ENCODE data around the gene RAPGEF4.

RAPGEF4 gene

DNA sequence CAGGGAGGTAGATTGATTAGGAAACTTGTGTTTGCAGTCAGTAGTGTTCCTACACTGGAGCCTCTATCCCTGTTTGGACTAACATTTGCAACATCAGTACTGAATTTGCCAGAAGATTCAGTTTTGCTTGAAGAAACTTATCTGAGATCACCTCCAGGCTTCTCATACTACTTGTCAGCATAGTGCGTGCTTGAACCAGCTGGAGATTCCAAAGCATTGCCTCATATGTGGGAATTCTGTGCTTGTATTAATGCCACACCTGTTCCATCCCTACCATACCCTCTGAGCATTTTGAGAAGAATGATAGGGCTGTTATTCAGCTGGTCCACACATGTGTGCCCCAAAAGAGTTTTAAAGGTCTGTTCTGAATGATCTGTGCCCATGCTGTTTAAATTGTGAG is 148.7 kb downstream of the RAPGEF4 start:
- H3K79me2 ChIP-seq (ENCODE audit: control insufficient read depth, insufficient read depth, low read length, unreplicated experiment): no peaks in the 10 kb centered on the region
- no peak overlapping the region for H3K4me3 ChIP-seq (ENCODE audit: low read depth, low read length)
- H3K27me3 ChIP-seq (ENCODE audit: insufficient read depth, low read length): peaks cover 55% of the 10 kb centered on the region
- H3K27ac ChIP-seq (ENCODE audit: low read depth, low read length): no peak overlapping the region
- no peaks in the 10 kb centered on the region for H3K36me3 ChIP-seq (ENCODE audit: insufficient read depth, low read length)
- no peaks in the 10 kb centered on the region for H3K4me1 ChIP-seq (ENCODE audit: control insufficient read depth, insufficient read depth, low read length, unreplicated experiment)
- no peak overlapping the region for H2AFZ ChIP-seq (ENCODE audit: low read length, unreplicated experiment)

DNA sequence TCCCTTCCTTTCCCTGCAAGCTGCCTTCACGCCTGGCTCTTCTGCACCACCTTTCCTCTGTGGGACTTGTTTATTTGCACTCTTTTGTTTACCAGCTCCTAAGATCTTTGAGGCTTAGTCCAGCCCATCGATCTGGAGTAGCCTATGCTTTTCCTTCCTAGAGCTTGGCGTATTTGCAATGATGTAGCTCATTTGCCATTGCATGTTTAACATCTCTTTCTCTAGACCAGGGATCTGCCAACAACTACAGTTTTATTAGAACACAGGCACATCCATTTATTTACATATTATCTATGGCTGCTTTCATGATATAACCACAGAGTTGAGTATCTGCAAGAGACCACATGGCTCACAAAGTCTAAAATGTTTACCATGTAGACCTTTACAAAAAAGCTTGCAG is 150.4 kb downstream of the RAPGEF4 start:
- Histone ChIP-seq H3K27ac (ENCODE audit: low read depth, low read length) (no peak overlapping the region), H2AFZ (ENCODE audit: low read length, unreplicated experiment) (no peak overlapping the region), H3K4me1 (ENCODE audit: control insufficient read depth, insufficient read depth, low read length, unreplicated experiment) (no peaks in the 10 kb centered on the region), H3K36me3 (ENCODE audit: insufficient read depth, low read length) (no peaks in the 10 kb centered on the region), H3K4me3 (ENCODE audit: low read depth, low read length) (no peak overlapping the region), H3K79me2 (ENCODE audit: control insufficient read depth, insufficient read depth, low read length, unreplicated experiment) (no peaks in the 10 kb centered on the region), H3K27me3 (ENCODE audit: insufficient read depth, low read length) (peaks cover 60% of the 10 kb centered on the region)

DNA sequence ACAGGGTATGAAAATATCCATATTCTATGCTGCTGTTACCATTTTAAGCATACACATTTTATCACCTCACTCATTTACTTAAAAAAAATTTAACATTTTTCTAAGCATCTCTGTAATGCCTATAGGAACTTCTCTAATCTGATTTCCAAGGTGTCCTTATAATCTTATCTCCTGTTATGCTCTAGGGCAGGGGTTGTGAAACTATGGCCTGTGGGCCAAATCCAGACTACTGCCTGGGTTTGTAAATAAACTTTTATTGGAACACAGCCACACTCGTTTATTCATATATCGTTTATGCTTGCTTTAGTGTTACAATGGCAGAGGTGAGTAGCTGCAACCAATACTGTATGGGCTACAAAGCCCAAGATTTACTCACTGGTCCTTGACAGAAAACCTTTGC is 151.6 kb downstream of the RAPGEF4 start:
- H2AFZ ChIP-seq (ENCODE audit: low read length, unreplicated experiment): no peak overlapping the region

DNA sequence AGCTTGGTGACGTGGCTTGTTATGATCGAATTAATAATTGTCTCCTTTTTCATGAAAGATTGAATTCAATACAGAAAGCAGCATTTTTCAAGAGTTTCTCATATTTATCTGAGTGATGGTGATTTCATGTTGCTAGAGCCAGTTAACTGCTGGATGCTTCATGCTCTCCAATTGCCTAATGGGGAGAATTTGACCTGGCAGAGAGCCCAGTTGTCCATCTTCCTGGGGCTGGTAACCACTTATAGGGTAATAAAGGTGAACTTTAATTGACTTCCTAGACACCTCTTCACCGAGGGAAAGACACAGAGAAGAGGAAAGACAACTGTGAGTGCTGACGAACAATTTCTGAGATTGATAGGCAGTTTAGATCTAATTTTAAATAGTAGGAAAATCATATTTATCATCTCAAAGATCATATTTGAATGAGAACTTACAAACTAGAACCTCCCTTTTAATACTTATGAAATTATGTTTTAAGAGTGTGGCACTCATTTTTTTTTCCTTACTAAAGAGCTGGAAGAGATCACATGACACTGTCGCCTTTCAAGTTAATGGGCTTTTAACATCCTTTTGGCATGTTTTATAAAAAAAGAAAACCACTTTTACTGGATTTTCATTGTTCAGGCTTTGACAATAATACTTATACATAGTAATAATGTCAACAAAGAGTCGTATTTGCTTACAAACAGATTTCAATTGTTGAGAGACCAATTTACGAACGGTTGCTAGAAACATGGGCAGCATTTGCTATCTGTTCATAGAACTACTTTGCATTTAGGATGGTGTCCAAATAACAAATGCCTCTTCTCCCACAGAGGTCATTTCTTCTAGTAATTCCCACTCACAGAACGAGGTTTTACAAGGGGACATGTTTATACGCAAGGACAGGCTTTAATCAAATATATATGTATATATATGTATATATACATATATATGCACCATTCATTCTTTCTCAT is 153.3 kb downstream of the RAPGEF4 start:
- Histone ChIP-seq H3K27me3 (ENCODE audit: insufficient read depth, low read length) (peaks cover 84% of the 10 kb centered on the region), H3K27ac (ENCODE audit: low read depth, low read length) (no peak overlapping the region), H3K79me2 (ENCODE audit: control insufficient read depth, insufficient read depth, low read length, unreplicated experiment) (no peaks in the 10 kb centered on the region), H2AFZ (ENCODE audit: low read length, unreplicated experiment) (no peak overlapping the region), H3K4me1 (ENCODE audit: control insufficient read depth, insufficient read depth, low read length, unreplicated experiment) (no peaks in the 10 kb centered on the region), H3K36me3 (ENCODE audit: insufficient read depth, low read length) (no peaks in the 10 kb centered on the region), H3K4me3 (ENCODE audit: low read depth, low read length) (no peak overlapping the region)

More for the DNA sequence above, 151.6 kb downstream of the RAPGEF4 start:
- Histone ChIP-seq H3K36me3 (ENCODE audit: insufficient read depth, low read length) (no peaks in the 10 kb centered on the region), H3K27me3 (ENCODE audit: insufficient read depth, low read length) (peaks cover 67% of the 10 kb centered on the region), H3K4me3 (ENCODE audit: low read depth, low read length) (no peak overlapping the region), H3K27ac (ENCODE audit: low read depth, low read length) (no peak overlapping the region), H3K4me1 (ENCODE audit: control insufficient read depth, insufficient read depth, low read length, unreplicated experiment) (no peaks in the 10 kb centered on the region), H3K79me2 (ENCODE audit: control insufficient read depth, insufficient read depth, low read length, unreplicated experiment) (no peaks in the 10 kb centered on the region)

DNA sequence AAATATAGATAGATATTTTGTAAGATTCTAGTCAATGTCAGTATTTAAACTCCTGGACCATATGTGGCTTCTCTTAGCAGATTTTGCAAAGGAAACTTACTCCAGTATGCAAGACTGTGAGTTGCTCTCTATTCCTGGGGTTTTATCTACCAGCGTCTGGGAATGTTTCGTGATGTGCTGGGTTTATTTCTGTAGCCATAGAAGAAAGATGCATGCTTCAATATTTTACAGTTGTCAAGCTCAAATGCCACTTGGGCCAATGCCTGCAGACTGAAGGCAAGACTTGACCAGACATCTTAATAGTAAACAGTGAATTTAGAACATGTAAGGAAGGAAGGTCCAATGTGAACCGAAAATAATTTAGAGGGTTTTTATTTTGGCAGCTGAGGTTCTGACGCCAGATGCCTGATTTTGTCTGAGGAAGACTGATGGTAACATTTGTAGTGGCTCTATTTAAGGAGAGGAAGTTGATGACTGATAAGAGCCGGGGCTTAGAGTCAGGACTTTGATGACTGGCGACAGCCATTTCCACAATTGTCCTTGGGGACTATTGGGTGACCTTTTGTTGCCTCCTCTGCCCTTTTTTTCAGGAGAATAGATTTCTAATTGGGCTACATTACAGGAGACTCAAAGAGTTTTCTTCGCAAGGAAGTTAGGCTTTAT is 154.3 kb downstream of the RAPGEF4 start:
- Histone ChIP-seq H3K36me3 (ENCODE audit: insufficient read depth, low read length) (no peaks in the 10 kb centered on the region), H3K4me3 (ENCODE audit: low read depth, low read length) (no peak overlapping the region), H3K79me2 (ENCODE audit: control insufficient read depth, insufficient read depth, low read length, unreplicated experiment) (no peaks in the 10 kb centered on the region), H3K27ac (ENCODE audit: low read depth, low read length) (no peak overlapping the region), H3K27me3 (ENCODE audit: insufficient read depth, low read length) (peaks cover 84% of the 10 kb centered on the region), H3K4me1 (ENCODE audit: control insufficient read depth, insufficient read depth, low read length, unreplicated experiment) (no peaks in the 10 kb centered on the region), H2AFZ (ENCODE audit: low read length, unreplicated experiment) (no peak overlapping the region)

DNA sequence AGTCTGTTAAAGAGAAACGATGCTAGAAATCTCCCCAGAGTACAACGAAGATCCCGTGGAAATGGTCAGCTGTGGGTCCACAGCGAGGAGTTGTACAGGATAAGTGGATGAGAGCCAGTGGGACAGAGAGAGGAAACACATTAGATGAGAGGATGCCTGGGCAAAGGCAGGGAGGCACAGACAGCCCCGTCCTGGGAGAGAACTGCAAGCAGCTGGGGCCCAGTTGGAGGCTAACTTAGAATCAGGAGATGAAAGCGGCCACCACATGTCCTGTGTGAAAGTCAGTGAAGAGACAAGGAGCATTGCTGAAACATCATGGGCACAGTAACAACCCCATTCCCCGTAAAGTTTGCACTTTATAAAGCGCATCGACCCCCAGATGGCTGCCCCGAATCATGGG is 157.5 kb downstream of the RAPGEF4 start:
- Histone ChIP-seq H3K79me2 (ENCODE audit: control insufficient read depth, insufficient read depth, low read length, unreplicated experiment) (no peaks in the 10 kb centered on the region), H3K27ac (ENCODE audit: low read depth, low read length) (no peak overlapping the region), H3K4me3 (ENCODE audit: low read depth, low read length) (no peak overlapping the region), H3K27me3 (ENCODE audit: insufficient read depth, low read length) (peaks cover 80% of the 10 kb centered on the region), H2AFZ (ENCODE audit: low read length, unreplicated experiment) (no peak overlapping the region), H3K36me3 (ENCODE audit: insufficient read depth, low read length) (no peaks in the 10 kb centered on the region), H3K4me1 (ENCODE audit: control insufficient read depth, insufficient read depth, low read length, unreplicated experiment) (no peaks in the 10 kb centered on the region)

DNA sequence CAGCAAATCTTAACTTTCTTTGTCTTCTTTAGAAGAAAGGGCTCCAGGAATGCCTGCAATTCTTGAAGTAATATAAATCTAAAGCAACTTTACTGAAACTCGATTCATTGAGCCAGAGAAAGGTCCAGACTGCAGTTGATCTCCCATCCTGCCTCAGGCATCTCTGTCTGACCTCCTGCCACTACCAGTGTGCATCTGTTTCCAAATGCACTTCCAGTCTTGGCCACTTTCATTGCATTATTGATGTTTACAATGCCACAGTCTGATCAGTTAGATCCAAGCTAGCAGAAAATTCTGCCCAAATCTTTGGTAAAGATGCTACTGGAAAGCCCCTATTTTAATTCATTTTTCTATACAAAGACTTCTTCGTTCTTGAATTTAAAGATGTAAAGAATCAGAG is 158.0 kb downstream of the RAPGEF4 start:
- no peaks in the 10 kb centered on the region for H3K79me2 ChIP-seq (ENCODE audit: control insufficient read depth, insufficient read depth, low read length, unreplicated experiment)
- no peak overlapping the region for H3K27ac ChIP-seq (ENCODE audit: low read depth, low read length)
- H3K27me3 ChIP-seq (ENCODE audit: insufficient read depth, low read length): peaks cover 83% of the 10 kb centered on the region
- H3K4me3 ChIP-seq (ENCODE audit: low read depth, low read length): no peak overlapping the region
- H3K36me3 ChIP-seq (ENCODE audit: insufficient read depth, low read length): no peaks in the 10 kb centered on the region
- H3K4me1 ChIP-seq (ENCODE audit: control insufficient read depth, insufficient read depth, low read length, unreplicated experiment): no peaks in the 10 kb centered on the region
- no peak overlapping the region for H2AFZ ChIP-seq (ENCODE audit: low read length, unreplicated experiment)

DNA sequence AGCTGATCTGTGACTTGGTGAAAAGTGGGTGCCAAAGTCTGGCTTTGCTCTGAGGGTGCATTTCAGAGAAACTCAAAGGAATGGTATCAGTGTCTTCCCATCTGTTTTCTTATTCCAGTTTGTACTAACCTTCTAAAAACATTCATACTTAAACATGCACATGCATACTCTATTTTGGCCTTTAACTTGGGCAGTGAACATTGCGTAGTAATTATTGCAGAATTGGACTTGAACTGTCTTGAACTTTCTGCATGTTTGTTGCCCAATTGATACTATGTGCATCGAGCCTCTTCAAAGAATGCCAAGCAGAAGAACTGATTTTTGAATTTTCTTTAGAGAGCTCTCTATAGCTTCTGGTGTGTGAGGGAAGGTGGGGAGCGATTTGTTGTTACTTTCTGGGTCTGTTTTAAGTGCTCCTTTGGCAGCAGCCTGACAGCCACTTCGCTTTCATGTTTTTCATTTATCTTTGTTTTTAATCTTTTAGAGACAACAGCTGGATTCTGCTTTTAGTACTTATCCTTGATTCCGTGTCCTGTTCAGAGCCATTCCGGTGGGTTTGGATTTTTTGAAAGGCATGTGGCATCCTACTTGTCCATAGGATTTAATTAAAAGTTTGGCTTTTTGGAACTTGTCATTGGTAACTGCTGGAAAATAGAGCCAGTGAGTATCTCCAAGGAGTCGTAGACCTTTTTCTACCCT is 159.2 kb downstream of the RAPGEF4 start:
- no peaks in the 10 kb centered on the region for H3K4me1 ChIP-seq (ENCODE audit: control insufficient read depth, insufficient read depth, low read length, unreplicated experiment)
- H3K4me3 ChIP-seq (ENCODE audit: low read depth, low read length): no peak overlapping the region
- H3K27me3 ChIP-seq (ENCODE audit: insufficient read depth, low read length): peaks cover 84% of the 10 kb centered on the region
- H2AFZ ChIP-seq (ENCODE audit: low read length, unreplicated experiment): no peak overlapping the region
- no peak overlapping the region for H3K27ac ChIP-seq (ENCODE audit: low read depth, low read length)
- H3K79me2 ChIP-seq (ENCODE audit: control insufficient read depth, insufficient read depth, low read length, unreplicated experiment): no peaks in the 10 kb centered on the region
- H3K36me3 ChIP-seq (ENCODE audit: insufficient read depth, low read length): no peaks in the 10 kb centered on the region

DNA sequence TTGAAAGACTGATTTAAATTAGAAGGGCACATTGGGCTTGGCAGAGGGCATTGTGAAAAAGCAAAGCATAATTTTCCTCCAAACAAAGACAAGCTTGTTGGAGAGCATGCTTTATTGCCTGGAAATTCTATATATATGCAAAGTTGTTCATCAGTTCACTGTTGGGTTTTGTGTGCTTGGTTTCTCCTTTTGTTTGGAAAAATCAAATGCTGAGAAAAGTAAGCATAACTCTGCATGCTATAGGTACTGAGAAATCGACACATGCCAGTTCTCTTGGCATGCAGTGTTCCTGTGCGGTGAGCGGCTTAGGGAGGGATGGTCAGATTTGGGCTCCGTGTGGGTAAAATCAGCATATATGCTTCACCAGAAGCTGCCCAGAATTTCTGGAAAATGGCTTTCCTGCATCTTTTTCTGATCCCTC is 161.0 kb downstream of the RAPGEF4 start:
- H3K27me3 ChIP-seq (ENCODE audit: insufficient read depth, low read length): peaks cover 68% of the 10 kb centered on the region

DNA sequence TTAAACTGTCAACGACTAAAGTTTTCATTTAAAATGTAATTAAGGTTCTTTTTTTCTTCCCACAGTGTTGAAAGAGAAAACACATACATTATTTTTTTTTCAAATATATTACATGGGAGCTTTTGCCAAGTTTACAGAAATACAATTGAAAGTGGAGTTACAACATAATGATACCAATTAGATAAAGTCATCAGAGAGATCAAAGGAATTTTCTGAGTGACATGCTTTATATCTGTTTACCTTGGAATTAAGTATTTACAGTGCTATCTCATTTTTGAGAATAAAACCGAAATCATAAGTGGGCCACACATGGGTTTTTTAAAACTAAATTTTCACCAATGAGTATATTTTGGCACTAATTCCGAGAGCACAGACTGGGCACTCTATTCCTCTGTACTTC is 165.2 kb downstream of the RAPGEF4 start:
- Histone ChIP-seq H3K4me3 (ENCODE audit: low read depth, low read length) (no peak overlapping the region), H3K79me2 (ENCODE audit: control insufficient read depth, insufficient read depth, low read length, unreplicated experiment) (no peaks in the 10 kb centered on the region), H3K36me3 (ENCODE audit: insufficient read depth, low read length) (no peaks in the 10 kb centered on the region), H3K4me1 (ENCODE audit: control insufficient read depth, insufficient read depth, low read length, unreplicated experiment) (no peaks in the 10 kb centered on the region), H3K27me3 (ENCODE audit: insufficient read depth, low read length) (peaks cover 37% of the 10 kb centered on the region), H3K27ac (ENCODE audit: low read depth, low read length) (no peak overlapping the region), H2AFZ (ENCODE audit: low read length, unreplicated experiment) (no peak overlapping the region)

More for the DNA sequence above, 161.0 kb downstream of the RAPGEF4 start:
- H3K79me2 ChIP-seq (ENCODE audit: control insufficient read depth, insufficient read depth, low read length, unreplicated experiment): no peaks in the 10 kb centered on the region
- no peaks in the 10 kb centered on the region for H3K36me3 ChIP-seq (ENCODE audit: insufficient read depth, low read length)
- H3K27ac ChIP-seq (ENCODE audit: low read depth, low read length): no peak overlapping the region
- no peak overlapping the region for H3K4me3 ChIP-seq (ENCODE audit: low read depth, low read length)
- H3K4me1 ChIP-seq (ENCODE audit: control insufficient read depth, insufficient read depth, low read length, unreplicated experiment): no peaks in the 10 kb centered on the region
- H2AFZ ChIP-seq (ENCODE audit: low read length, unreplicated experiment): no peak overlapping the region
